SK-N-SH (cell line): ENCODE data around the gene TFEB. TPM values are rescaled to one million over a fixed set of nuclear protein-coding genes. Genes with fewer than 3 reads are reported as not detected.

ENCODE experiments used
- CTCF ChIA-PET: fragments of 300-600, 350-600 bp; formaldehyde crosslinking; extraction: SDS; loops from one replicate; lab custom pipeline; 2021; lab: Yijun Ruan, JAX
- POLR2A ChIA-PET: fragments of 350-600 bp; sonication (Branson Sonifier 250); formaldehyde crosslinking; extraction: SDS; loops from one replicate; lab custom pipeline; 2020; ENCODE audit warnings: antibody characterized with exemption, inconsistent platforms; lab: Yijun Ruan, JAX
- DNase-seq: peaks from one replicate; pipeline ENCODE4 v3.0.0; 2012
- H2AFZ ChIP-seq: fragments of 200-600 bp; sonication (generic); 2 replicates; pipeline ENCODE4 v1.8.1; 2016; ENCODE audit warnings: antibody characterized with exemption, mild to moderate bottlenecking, low read depth
- H3F3A ChIP-seq: fragments of 200-600 bp; sonication (generic); replicated peaks from 2 replicates; pipeline ENCODE3; 2016; ENCODE audit warnings: antibody characterized with exemption, mild to moderate bottlenecking; ENCODE audit not compliant: insufficient read depth
- H3K27ac ChIP-seq, 2 experiments: fragments of 200-500 bp in 1 of 2; fragments of 200-600 bp in 1 of 2; sonication (Bioruptor generic) in 1 of 2; sonication (generic), shearing (Covaris generic) in 1 of 2; 2 replicates each; pipeline versions ENCODE4 v1.5.1 to v1.6.1; 2014 to 2016; ENCODE audit warnings: low read depth in 2 of 2, inconsistent platforms in 1 of 2, low read length in 1 of 2, mild to moderate bottlenecking in 1 of 2, mixed read lengths in 1 of 2
- H3K27me3 ChIP-seq: fragments of 200-600 bp; sonication (generic), shearing (Covaris generic); 2 replicates; pipeline ENCODE4 v1.6.1; 2016; ENCODE audit warnings: mixed run types; ENCODE audit not compliant: insufficient read depth
- H3K36me3 ChIP-seq, 2 experiments: fragments of 200-500 bp in 1 of 2; fragments of 200-600 bp in 1 of 2; sonication (Bioruptor generic) in 1 of 2; sonication (generic) in 1 of 2; replicated peaks in 1 of 2; 2 replicates each; pipeline versions ENCODE3 to v1.5.1; 2014 to 2016; ENCODE audit warnings: low read length in 1 of 2, mild to moderate bottlenecking in 1 of 2; ENCODE audit not compliant: insufficient read depth in 2 of 2, control insufficient read depth in 1 of 2
- H3K4me1 ChIP-seq, 2 experiments: fragments of 200-500 bp in 1 of 2; fragments of 200-600 bp in 1 of 2; sonication (Bioruptor generic) in 1 of 2; sonication (generic), shearing (Covaris generic) in 1 of 2; 2 replicates each; pipeline versions ENCODE4 v1.5.1 to v1.6.1; 2014 to 2016; ENCODE audit warnings: low read depth in 1 of 2, low read length in 1 of 2, mixed run types in 1 of 2; ENCODE audit not compliant: insufficient read depth in 2 of 2, control insufficient read depth in 1 of 2
- H3K4me2 ChIP-seq: fragments of 200-600 bp; sonication (generic), shearing (Covaris generic); 2 replicates; pipeline ENCODE4 v1.6.1; 2017; ENCODE audit warnings: mixed run types
- H3K4me3 ChIP-seq, 2 experiments: fragments of 200-500 bp in 1 of 2; fragments of 200-600 bp in 1 of 2; sonication (Bioruptor generic) in 1 of 2; sonication (generic), shearing (Covaris generic) in 1 of 2; 2 replicates each; pipeline versions ENCODE4 v1.5.1 to v1.8.1; 2014 to 2016; ENCODE audit warnings: low read depth in 2 of 2, inconsistent platforms in 1 of 2, low read length in 1 of 2, mild to moderate bottlenecking in 1 of 2, mixed read lengths in 1 of 2, moderate library complexity in 1 of 2
- H3K79me2 ChIP-seq: fragments of 200-600 bp; sonication (generic); 2 replicates; pipeline ENCODE4 v1.8.1; 2017; ENCODE audit warnings: mild to moderate bottlenecking; ENCODE audit not compliant: insufficient read depth
- H3K9ac ChIP-seq: fragments of 200-600 bp; sonication (generic); 2 replicates; pipeline ENCODE4 v1.6.1; 2017; ENCODE audit warnings: mixed run types
- H3K9me2 ChIP-seq: fragments of 200-600 bp; sonication (generic); 2 replicates; pipeline ENCODE4 v1.6.1; 2017; ENCODE audit warnings: mixed run types
- H3K9me3 ChIP-seq: fragments of 200-600 bp; sonication (generic); 2 replicates; pipeline ENCODE4 v1.6.1; 2017; ENCODE audit warnings: mixed run types, mild to moderate bottlenecking, moderate library complexity
- H4K20me1 ChIP-seq: fragments of 200-600 bp; sonication (generic); 2 replicates; pipeline ENCODE4 v1.6.1; 2017; ENCODE audit warnings: mild to moderate bottlenecking, mixed run types; ENCODE audit not compliant: insufficient read depth
- FOXJ3 ChIP-seq: sonication (generic); formaldehyde crosslinking; IDR thresholded peaks from 2 replicates; pipeline ENCODE4 v1.5.1; 2020; ENCODE audit warnings: mild to moderate bottlenecking, missing genetic modification reagents
- FOXM1 ChIP-seq: IDR thresholded peaks from 2 replicates; pipeline ENCODE4 v1.4.0; 2012; ENCODE audit warnings: low read depth, mild to moderate bottlenecking
- IRF3 ChIP-seq: fragments of 150-350 bp; IDR thresholded peaks from 2 replicates; pipeline ENCODE4 v1.6.1; 2016; ENCODE audit warnings: mild to moderate bottlenecking, low read depth, low read length
- MXI1 ChIP-seq: IDR thresholded peaks from 2 replicates; pipeline ENCODE4 v1.6.1; 2012; ENCODE audit warnings: mild to moderate bottlenecking, low read depth, low read length, improper control_type of control experiment
- NFIC ChIP-seq: IDR thresholded peaks from 2 replicates; pipeline ENCODE4 v1.4.0; 2012; ENCODE audit warnings: borderline replicate concordance
- NRF1 ChIP-seq: IDR thresholded peaks from 2 replicates; pipeline ENCODE4 v1.6.1; 2012; ENCODE audit warnings: low read depth, mild to moderate bottlenecking, low read length
- RAD21 ChIP-seq: IDR thresholded peaks from 2 replicates; pipeline ENCODE4 v1.6.1; 2012; ENCODE audit warnings: mild to moderate bottlenecking, low read length
- RCOR1 ChIP-seq: fragments of 150-350 bp; IDR thresholded peaks from 2 replicates; pipeline ENCODE4 v1.6.1; 2017; ENCODE audit warnings: antibody characterized with exemption, low read length
- SIN3A ChIP-seq: IDR thresholded peaks from 2 replicates; pipeline ENCODE4 v1.6.1; 2012; ENCODE audit warnings: low read depth, mild to moderate bottlenecking, low read length, moderate library complexity, borderline replicate concordance
- USF2 ChIP-seq: fragments of 150-350 bp; IDR thresholded peaks from 2 replicates; pipeline ENCODE4 v1.6.1; 2017; ENCODE audit warnings: antibody characterized with exemption, low read length, low read depth, borderline replicate concordance
- WGBS: methylation state at CpG from one replicate; pipeline ENCODE4 v1.1.6; 2017; ENCODE audit warnings: low lambda C conversion rate; 5-methylcytosine and 5-hydroxymethylcytosine counted together
- polyA plus RNA-seq, 3 experiments: library from polyadenylated mRNA; depleted of rRNA; stranded (reverse); fragments of >200 nt; gene quantifications; 2 replicates each; pipeline ENCODE4 v1.2.3, GENCODE V29; 2012
- TF ChIP-seq, protein P1 (sequence below): IDR thresholded peaks from 2 replicates; pipeline ENCODE4 v1.4.0; 2012; ENCODE audit warnings: low read depth, borderline replicate concordance

TFEB gene
- polyA plus RNA-seq, 1 of the 3 experiments (the other 2 are of a cell fraction) = 6.2 TPM

DNA sequence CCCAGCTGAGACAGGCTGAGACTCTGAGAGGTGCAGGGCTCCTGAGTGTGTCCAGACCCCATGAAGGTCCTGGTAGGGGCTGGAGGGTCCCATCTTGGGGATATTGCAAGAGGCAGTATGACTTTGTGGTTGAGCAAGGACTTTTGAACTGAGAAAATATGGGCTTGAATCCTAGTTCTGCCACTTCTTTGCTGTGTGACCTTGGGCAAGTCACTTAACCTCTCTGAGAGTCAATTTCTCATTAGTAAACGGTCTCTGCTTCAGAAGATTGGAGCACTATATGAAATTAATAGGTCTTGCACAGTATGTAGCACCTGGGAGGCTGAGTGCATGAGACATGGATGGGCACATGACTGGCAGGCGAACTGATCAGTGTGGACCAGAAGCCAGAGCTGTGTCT lies 42.7 kb downstream of the TFEB start:
- ChIA-PET CTCF (interaction anchor here (0.6 to 19.4 kb wide), 6 partner anchors 8 to 323 kb away, joined by 3 to 504 read pairs (median 31); no protein-coding TSS in a partner anchor), POLR2A (no interaction called here)
- Histone ChIP-seq H3K27me3 (no peaks in the 10 kb centered on the region), H3K9me2 (no peaks in the 10 kb centered on the region), H3K4me1 (peaks cover 4 to 20% of the 10 kb centered on the region in 2 experiments), H3K79me2 (no peaks in the 10 kb centered on the region), H4K20me1 (no peaks in the 10 kb centered on the region), H3K4me2 (no peak overlapping the region), H3K9ac (no peak overlapping the region), H3K27ac (no peak overlapping the region), H2AFZ (no peak overlapping the region), H3K4me3 (no peak overlapping the region), H3F3A (peaks cover 14% of the 10 kb centered on the region), H3K36me3 (peaks cover 0 to 6% of the 10 kb centered on the region in 2 experiments), H3K9me3 (no peaks in the 10 kb centered on the region)
- no peak for DNase-seq
- TF ChIP-seq NFIC = no peak
- no peak for TF ChIP-seq RAD21
- TF ChIP-seq FOXM1 = no peak
- TF ChIP-seq IRF3 = no peak
- no peak for TF ChIP-seq RCOR1
- whole genome bisulfite sequencing = 93% methylated on average over 2 of the region's 2 CpGs

GRCh38 chr6:41692080-41692675 lies 43.2 kb downstream of the TFEB start:
- POLR2A ChIA-PET = no interaction called here
- H3K9me3 ChIP-seq = no peaks in the 10 kb centered on the region
- DNase-seq = no peak
- no peaks in the 10 kb centered on the region for H3K27me3 ChIP-seq
- H3F3A ChIP-seq = peaks cover 8% of the 10 kb centered on the region
- H3K4me3 ChIP-seq = no peak overlapping the region
- H3K27ac ChIP-seq = no peak overlapping the region
- H3K4me1 ChIP-seq = peaks cover 4 to 17% of the 10 kb centered on the region in 2 experiments; a peak in 3 of 4 replicates
- no peak overlapping the region for H3K4me2 ChIP-seq
- H4K20me1 ChIP-seq = no peaks in the 10 kb centered on the region
- TF ChIP-seq SIN3A = no peak
- no peak for TF ChIP-seq NFIC
- TF ChIP-seq NRF1 = no peak
- TF ChIP-seq, protein P1, sequence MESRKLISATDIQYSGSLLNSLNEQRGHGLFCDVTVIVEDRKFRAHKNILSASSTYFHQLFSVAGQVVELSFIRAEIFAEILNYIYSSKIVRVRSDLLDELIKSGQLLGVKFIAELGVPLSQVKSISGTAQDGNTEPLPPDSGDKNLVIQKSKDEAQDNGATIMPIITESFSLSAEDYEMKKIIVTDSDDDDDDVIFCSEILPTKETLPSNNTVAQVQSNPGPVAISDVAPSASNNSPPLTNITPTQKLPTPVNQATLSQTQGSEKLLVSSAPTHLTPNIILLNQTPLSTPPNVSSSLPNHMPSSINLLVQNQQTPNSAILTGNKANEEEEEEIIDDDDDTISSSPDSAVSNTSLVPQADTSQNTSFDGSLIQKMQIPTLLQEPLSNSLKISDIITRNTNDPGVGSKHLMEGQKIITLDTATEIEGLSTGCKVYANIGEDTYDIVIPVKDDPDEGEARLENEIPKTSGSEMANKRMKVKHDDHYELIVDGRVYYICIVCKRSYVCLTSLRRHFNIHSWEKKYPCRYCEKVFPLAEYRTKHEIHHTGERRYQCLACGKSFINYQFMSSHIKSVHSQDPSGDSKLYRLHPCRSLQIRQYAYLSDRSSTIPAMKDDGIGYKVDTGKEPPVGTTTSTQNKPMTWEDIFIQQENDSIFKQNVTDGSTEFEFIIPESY = no peak
- TF ChIP-seq USF2 = no peak
- no peak for TF ChIP-seq FOXJ3 (CRISPR knock-in tag)
- no peak for TF ChIP-seq MXI1
- H3K9me2 ChIP-seq = no peaks in the 10 kb centered on the region
- CTCF ChIA-PET = interaction anchor here (0.6 to 19.4 kb wide), 7 partner anchors 7 to 322 kb away, joined by 3 to 504 read pairs (median 5); no protein-coding TSS in a partner anchor
- H3K9ac ChIP-seq = no peak overlapping the region
- H2AFZ ChIP-seq = no peak overlapping the region
- H3K79me2 ChIP-seq = no peaks in the 10 kb centered on the region
- peaks cover 0 to 6% of the 10 kb centered on the region in 2 experiments for H3K36me3 ChIP-seq
